Stimulated activated CD8-positive, alpha-beta memory T cell treated with anti-CD3 and anti-CD28 coated beads, Interleukin-4, amount 100 ng/mL, for 1 hour (primary cell): Measurements from ENCODE around the gene CPEB4.
A peak's percentile ranks its signal among the peaks of the same experiment; 100 is the strongest.

Experiments used
- DNase-seq, 2 donors: peaks; one replicate each; pipeline ENCODE4 v3.0.0-alpha.2; 2020; ENCODE audit warnings: low read depth in 2 of 2, low spot score in 1 of 2

CPEB4 gene

DNA sequence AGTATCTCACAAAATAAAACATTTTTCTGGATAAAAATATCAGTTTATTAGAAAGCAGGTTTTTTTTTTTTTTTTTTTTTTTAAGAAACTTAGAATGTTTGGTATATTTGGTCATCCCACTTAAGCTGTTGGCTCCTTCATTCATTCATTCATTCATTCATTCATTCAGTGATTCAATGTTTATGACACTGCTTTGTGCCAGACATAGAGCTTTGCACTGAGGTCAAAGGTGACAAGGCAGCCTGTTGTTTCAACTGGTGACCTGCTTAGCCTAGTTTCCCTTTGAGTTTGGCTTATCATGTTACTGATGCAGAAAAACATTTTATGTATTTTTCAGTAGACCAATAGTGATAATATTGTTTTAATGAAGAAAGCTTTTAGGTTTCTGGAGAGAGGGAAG is 23.5 kb downstream of the CPEB4 start:
- DNase-seq, result no peak

DNA sequence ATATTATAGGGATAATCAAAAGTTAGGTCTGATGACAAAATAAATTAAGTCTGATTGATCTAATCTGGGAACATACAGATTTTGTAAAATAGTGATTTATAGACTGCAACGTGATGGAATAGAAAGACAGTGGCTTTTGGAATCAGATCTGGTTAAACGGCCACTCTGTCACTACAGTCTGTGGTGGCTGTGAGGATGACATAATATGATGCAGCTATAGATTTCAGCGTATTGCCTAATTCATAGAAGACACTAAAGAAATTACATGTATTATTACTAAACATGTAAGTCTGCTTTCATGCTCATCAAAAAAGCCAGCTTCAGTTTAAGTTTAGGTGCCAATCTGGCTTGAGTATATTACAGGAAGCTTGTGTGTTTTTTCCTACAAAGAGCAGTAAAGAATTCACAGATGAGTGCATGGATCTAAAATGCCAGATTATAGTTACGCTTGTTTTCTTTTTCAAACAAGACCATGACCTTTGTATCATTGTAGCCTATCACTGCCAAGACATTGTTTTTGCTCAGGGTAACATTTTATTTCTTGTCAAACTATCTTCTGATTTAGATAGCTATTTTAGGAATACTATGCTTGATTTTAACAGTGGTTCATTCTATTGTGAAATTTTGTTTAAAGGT is 25.7 kb downstream of the CPEB4 start:
- DNase-seq, result no peak

GRCh38 chr5:173915310-173916014 is 27.3 kb downstream of the CPEB4 start:
- DNase-seq, result no peak

DNA sequence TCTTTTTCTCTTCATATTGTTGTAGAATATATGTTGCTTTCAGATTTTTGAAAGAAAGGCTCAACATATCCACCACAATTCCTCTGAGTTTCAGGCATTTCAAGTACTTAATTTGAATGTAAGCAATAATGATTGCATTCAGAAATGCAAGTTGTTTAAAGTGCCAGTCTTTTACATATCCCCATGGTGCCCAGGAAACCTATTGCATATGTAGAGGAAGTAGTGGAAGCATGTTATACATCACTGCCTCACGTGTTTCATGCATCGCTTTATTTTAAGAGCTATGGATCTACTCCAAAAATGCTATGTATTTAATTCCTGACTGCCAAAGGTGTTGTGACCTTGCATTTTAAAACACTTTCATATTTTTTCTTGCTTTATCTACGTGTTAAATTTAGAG is 28.1 kb downstream of the CPEB4 start:
- DNase-seq, result no peak

- DNase-seq, result peak; percentile 18 to 22
Observed at GRCh38 chr5:173917788-173918786, 29.9 kb downstream of the CPEB4 start.

- DNase-seq, result no peak
Observed at GRCh38 chr5:173919443-173919842, 31.3 kb downstream of the CPEB4 start.

GRCh38 chr5:173920024-173920753 is 32.0 kb downstream of the CPEB4 start:
- no peak for DNase-seq

DNA sequence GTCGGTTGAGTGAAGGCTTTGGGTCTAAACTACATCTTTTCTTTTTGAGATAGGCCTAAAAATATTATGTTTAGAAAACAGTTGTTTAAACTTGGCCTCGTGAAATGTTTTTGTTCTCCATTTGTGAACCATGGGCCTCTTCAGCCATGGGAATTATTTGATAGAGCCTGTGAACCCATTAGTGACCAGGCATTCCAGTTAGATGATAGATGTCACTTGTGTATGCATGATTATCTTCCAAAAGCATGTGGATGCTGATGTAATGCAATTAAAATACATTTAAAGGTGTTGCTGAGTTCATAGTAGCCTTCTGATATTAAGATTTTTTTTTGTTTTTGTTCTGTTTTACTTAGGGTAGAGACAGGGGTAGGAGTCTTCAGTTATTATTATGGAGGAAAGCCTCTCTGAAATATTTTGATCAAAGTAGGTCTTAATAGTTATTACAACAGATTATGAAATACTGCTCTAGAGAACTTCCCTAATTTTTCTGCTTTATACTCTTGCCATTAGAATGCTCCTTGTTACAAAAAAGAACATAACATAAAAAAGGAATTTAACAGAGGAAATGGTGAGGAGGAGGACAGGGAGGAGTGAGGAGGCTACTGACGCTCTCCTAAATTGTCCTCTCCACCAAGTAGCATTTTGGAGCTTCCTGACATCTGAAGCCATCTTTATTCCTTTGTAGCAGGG is 32.9 kb downstream of the CPEB4 start:
- no peak for DNase-seq

- DNase-seq, result no peak
Observed at GRCh38 chr5:173922527-173922926, 34.4 kb downstream of the CPEB4 start.

DNA sequence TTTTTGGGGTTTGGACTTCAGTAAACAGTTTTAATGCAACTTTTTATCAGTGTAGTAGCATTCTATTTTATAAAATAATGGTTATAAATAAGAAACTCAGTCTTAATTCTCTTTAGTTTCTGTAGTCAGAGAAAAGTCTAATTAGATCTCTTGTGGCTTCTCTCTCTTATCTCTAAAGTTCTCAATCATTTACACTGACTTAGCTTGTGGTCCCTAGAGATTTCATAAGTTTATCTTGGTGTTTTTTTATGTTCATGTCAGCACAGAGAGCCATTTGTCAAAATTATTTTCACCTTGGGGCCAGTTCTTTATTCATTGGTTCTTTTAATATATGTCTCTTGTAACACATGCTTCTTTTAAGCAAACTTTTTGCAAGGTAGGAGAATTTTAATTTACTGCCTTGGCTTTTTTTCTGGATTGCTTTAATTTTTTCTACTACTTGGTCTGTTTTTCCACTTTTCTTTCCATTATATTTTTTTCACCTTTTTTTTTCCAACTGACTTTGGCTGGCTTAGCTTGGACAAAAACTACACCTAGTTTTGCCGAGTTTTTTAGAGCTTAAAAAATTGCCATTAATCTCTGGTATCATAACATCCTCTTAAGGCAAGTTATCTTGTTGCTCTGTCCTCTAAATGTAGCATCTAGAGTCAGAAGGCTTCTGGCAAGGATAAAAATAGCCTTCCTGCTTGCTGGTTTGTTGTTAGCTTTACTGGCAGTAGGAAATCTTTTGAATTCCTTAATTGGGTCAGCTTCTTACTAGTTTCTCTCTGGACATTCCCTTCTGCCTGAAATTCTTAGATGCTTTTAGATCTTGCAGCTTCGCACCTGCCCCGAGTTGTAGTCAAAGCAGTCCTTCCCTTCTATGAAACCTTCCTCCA is 35.3 kb downstream of the CPEB4 start:
- DNase-seq, result no peak

- no peak for DNase-seq
Observed at GRCh38 chr5:173924899-173925298, 36.8 kb downstream of the CPEB4 start.

GRCh38 chr5:173925449-173926071 is 37.4 kb downstream of the CPEB4 start:
- peak in 1 of 2 donors; percentile 22 for DNase-seq

DNA sequence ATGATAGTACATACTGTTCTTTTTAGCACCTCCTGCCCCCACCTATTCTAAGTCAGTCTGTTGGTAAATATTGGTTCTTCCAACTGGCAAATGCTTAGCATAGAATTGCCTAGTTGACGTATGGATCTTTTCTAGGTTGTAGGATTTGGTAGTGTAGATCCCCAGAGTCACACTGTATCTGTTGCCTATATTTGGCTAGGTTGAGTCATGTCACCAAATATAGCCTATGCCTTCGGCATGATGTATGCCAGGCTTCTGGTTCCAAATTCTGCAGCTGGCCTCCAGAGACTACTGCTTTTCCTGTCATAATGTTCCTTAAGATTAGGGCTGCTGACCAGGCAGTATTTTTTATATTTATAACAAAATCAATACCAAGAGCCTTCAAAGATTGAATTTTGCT is 38.2 kb downstream of the CPEB4 start:
- no peak for DNase-seq

GRCh38 chr5:173928871-173929574 is 40.9 kb downstream of the CPEB4 start:
- DNase-seq, result no peak

- no peak for DNase-seq
Observed at GRCh38 chr5:173932695-173933139, 44.6 kb downstream of the CPEB4 start.

DNA sequence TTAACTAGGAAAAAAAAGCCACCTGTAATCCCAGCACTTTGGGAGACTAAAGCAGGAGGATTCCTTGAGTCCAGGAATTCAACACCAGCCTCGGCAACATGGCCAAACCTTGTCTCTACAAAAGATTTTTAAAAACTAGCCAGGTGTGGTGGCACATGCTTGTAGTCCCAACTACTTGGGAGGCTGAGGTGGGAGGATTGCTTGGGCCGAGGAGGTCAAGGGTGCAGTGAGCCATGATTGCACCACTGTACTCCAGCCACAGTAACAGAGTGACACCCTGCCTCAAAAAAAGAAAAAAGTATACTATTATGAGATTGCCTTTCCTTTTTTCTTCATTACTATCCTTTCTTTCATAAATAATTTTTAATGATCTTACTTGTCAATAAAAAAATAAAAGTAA is 45.8 kb downstream of the CPEB4 start:
- no peak for DNase-seq

DNA sequence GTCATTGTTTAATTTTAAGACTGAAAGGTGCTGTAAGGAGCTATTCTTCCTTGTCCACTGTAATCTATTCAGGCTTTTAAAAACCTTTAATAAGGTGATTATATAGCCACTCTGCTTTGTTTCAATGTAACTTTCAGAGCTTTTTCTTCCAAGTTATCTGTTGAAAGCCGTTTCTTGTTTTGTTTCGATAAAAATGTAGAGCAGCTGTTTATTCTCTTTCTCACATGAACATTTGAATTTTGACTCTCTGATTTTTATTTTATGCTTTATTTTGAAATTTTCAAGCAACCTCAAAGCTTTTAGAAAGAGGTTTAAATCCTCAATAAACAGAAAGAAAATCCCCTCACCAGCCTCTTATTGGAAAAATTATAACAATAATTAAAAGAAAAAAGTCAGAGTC is 47.2 kb downstream of the CPEB4 start:
- DNase-seq, result no peak

DNA sequence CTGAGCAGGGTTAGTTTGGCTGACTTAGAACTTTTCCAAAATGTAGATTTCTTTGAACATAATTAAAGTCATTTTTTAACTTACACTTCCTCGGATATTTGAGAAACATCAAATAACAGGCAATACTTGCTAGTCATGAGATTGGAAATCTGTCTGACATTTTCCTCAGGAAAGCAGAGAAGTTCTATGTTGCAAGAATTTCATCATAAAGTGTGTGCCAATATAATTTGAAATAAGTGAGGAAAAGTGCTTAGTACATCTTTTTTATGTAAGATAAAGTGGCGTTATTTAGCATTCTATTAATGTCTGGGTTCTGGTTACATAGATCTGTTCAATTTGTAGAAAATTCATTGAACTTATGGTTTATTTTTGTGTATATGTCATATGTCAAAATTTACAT is 52.1 kb downstream of the CPEB4 start:
- DNase-seq, result no peak
